GM21619 (cell line): ENCODE measurements around the gene GPR31.
A peak's percentile ranks its signal among the peaks of the same experiment; 100 is the strongest.

Source experiments
- ATAC-seq: cut with Tn5 transposase; IDR thresholded peaks from one replicate; pipeline ENCODE4 v1.9.1; 2021; ENCODE audit not compliant: unreplicated experiment

GPR31 gene

GRCh38 chr6:167141667-167142432 lies 15.9 kb downstream of the GPR31 start:
- peak; percentile 74 for ATAC-seq

- no peak for ATAC-seq
These were observed 16.9 kb downstream of the GPR31 start for GRCh38 chr6:167140589-167141474.

- ATAC-seq: no peak
These were observed 18.0 kb downstream of the GPR31 start for GRCh38 chr6:167139761-167140160.

- ATAC-seq: no peak
These were observed 19.9 kb downstream of the GPR31 start for GRCh38 chr6:167137881-167138280.

GRCh38 chr6:167137081-167137480 lies 20.7 kb downstream of the GPR31 start:
- no peak for ATAC-seq

GRCh38 chr6:167136376-167136775 lies 21.4 kb downstream of the GPR31 start:
- ATAC-seq: no peak

- ATAC-seq: no peak
These were observed 23.1 kb downstream of the GPR31 start for GRCh38 chr6:167134448-167135328.

- ATAC-seq: peak; percentile 23
These were observed 26.8 kb downstream of the GPR31 start for GRCh38 chr6:167130712-167131684.

GRCh38 chr6:167130008-167130677 lies 27.6 kb downstream of the GPR31 start:
- ATAC-seq: peak; percentile 57

- no peak for ATAC-seq
These were observed 28.2 kb downstream of the GPR31 start for GRCh38 chr6:167129562-167129961.

- ATAC-seq: no peak
These were observed 28.6 kb downstream of the GPR31 start for GRCh38 chr6:167129159-167129558.

- peak; percentile 40 for ATAC-seq
These were observed 29.8 kb downstream of the GPR31 start for GRCh38 chr6:167127785-167128531.

- no peak for ATAC-seq
These were observed 31.9 kb downstream of the GPR31 start for GRCh38 chr6:167125855-167126349.

- no peak for ATAC-seq
These were observed 32.4 kb downstream of the GPR31 start for GRCh38 chr6:167125410-167125809.

- ATAC-seq: no peak
These were observed 33.0 kb downstream of the GPR31 start for GRCh38 chr6:167124753-167125152.

- ATAC-seq: peak; percentile 24
These were observed 34.7 kb downstream of the GPR31 start, which contains the start of gene CCR6 for GRCh38 chr6:167122827-167123657. TSS of gene CCR6 (plus strand) at chr6:167123096. CDS start at chr6:167136135, 13,039 bp downstream.

GRCh38 chr6:167122041-167122826 lies 35.5 kb downstream of the GPR31 start:
- peak; percentile 42 for ATAC-seq
